DND-41 (cell line): ENCODE data around the gene DYNC1I1.

Source experiments
- ATAC-seq: fragments of 200-7000 bp; cut with Tn5 transposase; 3 replicates; pipeline ENCODE4 v1.9.1; 2021; ENCODE audit warnings: low read depth; ENCODE audit not compliant: insufficient read depth
- DNase-seq: peaks from one replicate; pipeline ENCODE4 v3.0.0-alpha.2; 2020
- H2AFZ ChIP-seq: 2 replicates; pipeline ENCODE4 v1.6.0; 2012; ENCODE audit warnings: low read depth, low read length
- H3K27ac ChIP-seq: 2 replicates; pipeline ENCODE4 v1.5.1; 2012; ENCODE audit warnings: low read length, inconsistent platforms
- H3K27me3 ChIP-seq: fragments of 200-600 bp; sonication (generic); 2 replicates; pipeline ENCODE4 v1.6.0; 2012; ENCODE audit warnings: low read length, mild to moderate bottlenecking, inconsistent platforms; ENCODE audit not compliant: insufficient read depth, poor library complexity
- H3K36me3 ChIP-seq: 2 replicates; pipeline ENCODE4 v1.5.1; 2012; ENCODE audit warnings: low read length, inconsistent platforms; ENCODE audit not compliant: insufficient read depth
- H3K4me1 ChIP-seq: 2 replicates; pipeline ENCODE4 v1.5.1; 2012; ENCODE audit warnings: mild to moderate bottlenecking, low read length; ENCODE audit not compliant: insufficient read depth
- H3K4me2 ChIP-seq: 2 replicates; pipeline ENCODE4 v1.6.0; 2012; ENCODE audit warnings: mild to moderate bottlenecking, moderate library complexity, low read length, inconsistent platforms; ENCODE audit not compliant: insufficient read depth
- H3K4me3 ChIP-seq, 2 experiments: fragments of 200-600 bp in 1 of 2; shearing (Covaris generic) in 1 of 2; 2 replicates each; pipeline ENCODE4 v1.5.1; 2012 to 2016; ENCODE audit warnings: inconsistent platforms in 2 of 2, low read length in 2 of 2, mild to moderate bottlenecking in 2 of 2, low read depth in 1 of 2, moderate library complexity in 1 of 2
- H3K79me2 ChIP-seq: 2 replicates; pipeline ENCODE4 v1.6.0; 2012; ENCODE audit warnings: low read length, inconsistent platforms; ENCODE audit not compliant: insufficient read depth
- H3K9ac ChIP-seq: 2 replicates; pipeline ENCODE4 v1.6.0; 2012; ENCODE audit warnings: low read depth, mild to moderate bottlenecking, inconsistent platforms, low read length, moderate library complexity
- H3K9me3 ChIP-seq: 2 replicates; pipeline ENCODE4 v1.5.1; 2012; ENCODE audit warnings: low read length, moderate library complexity, mild to moderate bottlenecking, inconsistent platforms; ENCODE audit not compliant: insufficient read depth, severe bottlenecking
- H4K20me1 ChIP-seq: 2 replicates; pipeline ENCODE4 v1.6.0; 2012; ENCODE audit warnings: low read length; ENCODE audit not compliant: insufficient read depth
- CTCF ChIP-seq: IDR thresholded peaks from 2 replicates; pipeline ENCODE4 v1.5.1; 2012; ENCODE audit warnings: borderline replicate concordance, low read length, moderate library complexity, mild to moderate bottlenecking; ENCODE audit not compliant: poor library complexity, severe bottlenecking; ENCODE audit errors: extremely low read depth
- EZH2 ChIP-seq: IDR thresholded peaks from 3 replicates; pipeline ENCODE4 v1.6.1; 2012; ENCODE audit warnings: borderline replicate concordance, low read depth, mild to moderate bottlenecking, moderate library complexity, low read length, inconsistent platforms; ENCODE audit not compliant: severe bottlenecking

Gene DYNC1I1

GRCh38 chr7:95963446-95963990 is 191.2 kb downstream of the DYNC1I1 start:
- Histone ChIP-seq H3K27ac (no peak overlapping the region), H3K79me2 (no peaks in the 10 kb centered on the region), H3K27me3 (no peaks in the 10 kb centered on the region), H3K36me3 (no peaks in the 10 kb centered on the region), H3K4me1 (no peaks in the 10 kb centered on the region), H3K9ac (no peak overlapping the region), H3K4me2 (no peak overlapping the region), H4K20me1 (no peaks in the 10 kb centered on the region), H3K4me3 (no peak overlapping the region), H3K9me3 (no peaks in the 10 kb centered on the region), H2AFZ (no peak overlapping the region)
- ATAC-seq (no peak), DNase-seq (no peak)
- TF ChIP-seq CTCF (no peak), EZH2 (no peak)

- H2AFZ ChIP-seq, result no peak overlapping the region
- H4K20me1 ChIP-seq, result no peaks in the 10 kb centered on the region
- DNase-seq, result no peak
- H3K4me1 ChIP-seq, result no peaks in the 10 kb centered on the region
- H3K4me3 ChIP-seq, result no peak overlapping the region
- H3K36me3 ChIP-seq, result no peaks in the 10 kb centered on the region
- H3K9ac ChIP-seq, result no peak overlapping the region
- no peak for TF ChIP-seq CTCF
- TF ChIP-seq EZH2, result no peak
- no peaks in the 10 kb centered on the region for H3K27me3 ChIP-seq
- H3K27ac ChIP-seq, result no peak overlapping the region
- H3K9me3 ChIP-seq, result no peaks in the 10 kb centered on the region
- H3K4me2 ChIP-seq, result no peak overlapping the region
- no peaks in the 10 kb centered on the region for H3K79me2 ChIP-seq
- no peak for ATAC-seq
Measured at GRCh38 chr7:95971716-95972115, 199.4 kb downstream of the DYNC1I1 start.

GRCh38 chr7:95972523-95972922 is 200.2 kb downstream of the DYNC1I1 start:
- no peak overlapping the region for H3K4me2 ChIP-seq
- DNase-seq (no peak), ATAC-seq (no peak)
- H2AFZ ChIP-seq, result no peak overlapping the region
- no peaks in the 10 kb centered on the region for H3K27me3 ChIP-seq
- H4K20me1 ChIP-seq, result no peaks in the 10 kb centered on the region
- no peak for TF ChIP-seq EZH2
- H3K4me1 ChIP-seq, result no peaks in the 10 kb centered on the region
- H3K9me3 ChIP-seq, result no peaks in the 10 kb centered on the region
- no peak overlapping the region for H3K4me3 ChIP-seq
- no peak overlapping the region for H3K9ac ChIP-seq
- H3K27ac ChIP-seq, result no peak overlapping the region
- no peaks in the 10 kb centered on the region for H3K79me2 ChIP-seq
- H3K36me3 ChIP-seq, result no peaks in the 10 kb centered on the region

- ATAC-seq (no peak), DNase-seq (no peak)
- no peaks in the 10 kb centered on the region for H3K79me2 ChIP-seq
- no peak overlapping the region for H2AFZ ChIP-seq
- no peak overlapping the region for H3K4me2 ChIP-seq
- no peak overlapping the region for H3K27ac ChIP-seq
- no peaks in the 10 kb centered on the region for H3K36me3 ChIP-seq
- H3K9me3 ChIP-seq, result no peaks in the 10 kb centered on the region
- H3K27me3 ChIP-seq, result no peaks in the 10 kb centered on the region
- H4K20me1 ChIP-seq, result no peaks in the 10 kb centered on the region
- H3K4me3 ChIP-seq, result no peak overlapping the region
- H3K4me1 ChIP-seq, result no peaks in the 10 kb centered on the region
- no peak overlapping the region for H3K9ac ChIP-seq
- TF ChIP-seq CTCF (no peak), EZH2 (no peak)
Measured at GRCh38 chr7:95974108-95974507, 201.8 kb downstream of the DYNC1I1 start.
